C1 segment of cervical spinal cord (tissue), 14 donors: Measurements from ENCODE around the gene KCNQ5.

Experiments
- DNase-seq, 14 donors: peaks; one replicate each; lab custom pipeline; 2025; lab: John Stamatoyannopoulos, UW

KCNQ5 gene

GRCh38 chr6:72836971-72837370, 215.1 kb downstream of the KCNQ5 start:
- DNase-seq: no peak

- no peak for DNase-seq
These were observed 219.3 kb downstream of the KCNQ5 start for GRCh38 chr6:72841195-72841594.

GRCh38 chr6:72842140-72842539, 220.3 kb downstream of the KCNQ5 start:
- DNase-seq: no peak

GRCh38 chr6:72844614-72845013, 222.8 kb downstream of the KCNQ5 start:
- no peak for DNase-seq

- DNase-seq: no peak
These were observed 227.5 kb downstream of the KCNQ5 start for GRCh38 chr6:72849346-72849745.

- no peak for DNase-seq
These were observed 228.2 kb downstream of the KCNQ5 start for GRCh38 chr6:72850040-72850439.

- DNase-seq: no peak
These were observed 228.6 kb downstream of the KCNQ5 start for GRCh38 chr6:72850469-72850868.

GRCh38 chr6:72855471-72855870, 233.6 kb downstream of the KCNQ5 start:
- DNase-seq: no peak

- DNase-seq: no peak
These were observed 234.9 kb downstream of the KCNQ5 start for GRCh38 chr6:72856801-72857200.

- no peak for DNase-seq
These were observed 236.1 kb downstream of the KCNQ5 start for GRCh38 chr6:72857791-72858585.

- DNase-seq: no peak
These were observed 239.2 kb downstream of the KCNQ5 start for GRCh38 chr6:72861059-72861458.

- DNase-seq: peak in 3 of 14 donors; percentile 5 to 56 (median 19)
These were observed 240.1 kb downstream of the KCNQ5 start for GRCh38 chr6:72861935-72862432.

- DNase-seq: no peak
These were observed 241.3 kb downstream of the KCNQ5 start for GRCh38 chr6:72863131-72863530.

GRCh38 chr6:72864236-72864635, 242.4 kb downstream of the KCNQ5 start:
- no peak for DNase-seq

- no peak for DNase-seq
These were observed 242.9 kb downstream of the KCNQ5 start for GRCh38 chr6:72864799-72865198.

GRCh38 chr6:72865467-72865866, 243.6 kb downstream of the KCNQ5 start:
- peak in 1 of 14 donors; percentile 10 for DNase-seq

GRCh38 chr6:72869621-72870020, 247.8 kb downstream of the KCNQ5 start:
- no peak for DNase-seq

- no peak for DNase-seq
These were observed 251.6 kb downstream of the KCNQ5 start for GRCh38 chr6:72873433-72873832.

- DNase-seq: no peak
These were observed 254.4 kb downstream of the KCNQ5 start for GRCh38 chr6:72876256-72876655.

GRCh38 chr6:72886170-72886569, 264.3 kb downstream of the KCNQ5 start:
- no peak for DNase-seq

GRCh38 chr6:72890233-72890632, 268.4 kb downstream of the KCNQ5 start:
- no peak for DNase-seq

- DNase-seq: no peak
These were observed 268.8 kb downstream of the KCNQ5 start for GRCh38 chr6:72890671-72891070.

- no peak for DNase-seq
These were observed 271.0 kb downstream of the KCNQ5 start for GRCh38 chr6:72892901-72893300.

- no peak for DNase-seq
These were observed 272.2 kb downstream of the KCNQ5 start for GRCh38 chr6:72894091-72894490.
